ENCODE results near the gene TRIP13. TPM values are rescaled to one million over a fixed set of nuclear protein-coding genes. Genes with fewer than 3 reads are reported as not detected.
"Not testable (repeated sequence)": the region's sequence is repeated elsewhere in the genome, so short reads cannot be mapped to it uniquely, and the experiment has no call there.

The TRIP13 gene
- total RNA-seq, 1 donor from 2014 or later: 11.9 TPM

DNA sequence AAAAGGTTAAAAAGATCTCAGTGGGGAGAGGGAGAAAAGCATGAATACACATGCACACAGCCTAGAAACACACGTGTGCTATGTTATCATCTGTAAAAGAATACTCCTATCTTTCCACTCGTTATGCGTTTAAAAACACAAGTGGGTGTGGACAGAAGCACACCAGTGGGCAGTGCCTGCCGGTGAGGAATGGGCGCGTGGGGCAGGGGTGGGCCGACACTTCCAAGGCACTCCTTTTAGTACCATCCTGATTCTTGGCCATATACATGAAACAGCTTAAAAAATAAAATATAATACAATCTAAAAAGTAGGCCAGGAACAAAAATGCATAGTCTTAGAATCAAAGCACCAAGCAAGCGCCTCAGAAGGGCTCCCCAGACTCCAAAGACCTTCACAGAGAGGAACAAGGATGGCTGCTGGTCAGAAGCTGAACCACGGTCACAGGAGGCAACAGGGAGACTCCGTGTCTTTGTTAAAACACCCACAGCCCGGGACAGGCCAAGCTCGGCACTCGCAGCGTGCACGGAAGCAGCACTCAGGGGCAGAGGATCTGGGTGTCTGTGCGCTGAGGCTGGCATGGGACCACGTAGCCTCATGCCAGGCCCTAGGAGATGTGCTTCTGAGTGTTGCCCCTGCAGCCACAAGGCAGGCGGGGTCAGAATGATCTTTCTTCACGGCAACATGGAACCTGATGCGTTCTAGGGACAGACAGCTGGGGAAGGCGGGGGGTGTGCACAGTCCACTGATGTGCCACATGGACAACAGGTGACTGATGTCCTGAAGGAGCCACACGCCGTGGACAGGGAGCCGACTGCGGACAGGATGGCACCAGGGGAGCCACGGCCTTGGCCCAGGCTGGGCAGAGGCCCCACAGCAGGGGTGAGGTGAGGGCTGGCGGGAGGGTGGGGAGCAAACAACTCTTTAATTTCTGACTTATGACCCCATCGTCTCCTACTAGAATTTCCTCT lies 16.0 kb upstream of the TRIP13 start:
- Mint-ChIP-seq H3K4me3 (ENCODE audit: low read depth) (no peak overlapping the region), H3K27ac (no peak overlapping the region), H3K9me3 (ENCODE audit: low read depth) (no peaks in the 10 kb centered on the region), H3K36me3 (ENCODE audit: insufficient read depth) (peaks cover 22% of the 10 kb centered on the region), H3K27me3 (no peaks in the 10 kb centered on the region), H3K4me1 (ENCODE audit: low read depth) (peaks cover 8% of the 10 kb centered on the region)
- TF ChIP-seq, protein P1, sequence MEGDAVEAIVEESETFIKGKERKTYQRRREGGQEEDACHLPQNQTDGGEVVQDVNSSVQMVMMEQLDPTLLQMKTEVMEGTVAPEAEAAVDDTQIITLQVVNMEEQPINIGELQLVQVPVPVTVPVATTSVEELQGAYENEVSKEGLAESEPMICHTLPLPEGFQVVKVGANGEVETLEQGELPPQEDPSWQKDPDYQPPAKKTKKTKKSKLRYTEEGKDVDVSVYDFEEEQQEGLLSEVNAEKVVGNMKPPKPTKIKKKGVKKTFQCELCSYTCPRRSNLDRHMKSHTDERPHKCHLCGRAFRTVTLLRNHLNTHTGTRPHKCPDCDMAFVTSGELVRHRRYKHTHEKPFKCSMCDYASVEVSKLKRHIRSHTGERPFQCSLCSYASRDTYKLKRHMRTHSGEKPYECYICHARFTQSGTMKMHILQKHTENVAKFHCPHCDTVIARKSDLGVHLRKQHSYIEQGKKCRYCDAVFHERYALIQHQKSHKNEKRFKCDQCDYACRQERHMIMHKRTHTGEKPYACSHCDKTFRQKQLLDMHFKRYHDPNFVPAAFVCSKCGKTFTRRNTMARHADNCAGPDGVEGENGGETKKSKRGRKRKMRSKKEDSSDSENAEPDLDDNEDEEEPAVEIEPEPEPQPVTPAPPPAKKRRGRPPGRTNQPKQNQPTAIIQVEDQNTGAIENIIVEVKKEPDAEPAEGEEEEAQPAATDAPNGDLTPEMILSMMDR (IDR thresholded peaks at IDR 0.05; ENCODE audit: unreplicated experiment): no peak
- no peak for DNase-seq (ENCODE audit: low spot score, unreplicated experiment)

DNA sequence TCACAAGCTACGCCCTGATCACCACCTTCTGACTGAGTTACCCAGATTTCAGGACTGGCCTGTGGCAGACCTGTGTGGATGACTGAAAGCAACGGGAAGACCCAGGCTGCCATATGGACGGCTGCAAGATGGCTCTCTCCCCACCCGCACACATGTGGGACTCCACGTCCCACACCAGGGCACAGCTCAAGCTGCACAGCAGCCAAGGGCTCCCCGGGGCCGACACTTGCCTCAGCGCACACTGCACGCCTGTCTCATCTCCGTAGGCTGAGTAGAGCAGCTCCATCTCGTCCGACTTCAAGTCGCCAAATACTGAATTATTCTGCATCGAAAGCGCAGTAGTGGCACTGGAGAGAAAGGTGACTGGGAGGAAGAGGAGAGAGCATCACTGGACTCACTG lies 14.6 kb upstream of the TRIP13 start:
- Mint-ChIP-seq H3K27ac (no peak overlapping the region), H3K9me3 (ENCODE audit: low read depth) (no peaks in the 10 kb centered on the region), H3K27me3 (no peaks in the 10 kb centered on the region), H3K36me3 (ENCODE audit: insufficient read depth) (peaks cover 34% of the 10 kb centered on the region), H3K4me1 (ENCODE audit: low read depth) (peaks cover 7% of the 10 kb centered on the region), H3K4me3 (ENCODE audit: low read depth) (no peak overlapping the region)
- no peak for DNase-seq (ENCODE audit: low spot score, unreplicated experiment)
- TF ChIP-seq, protein P1 (IDR thresholded peaks at IDR 0.05; ENCODE audit: unreplicated experiment): no peak

DNA sequence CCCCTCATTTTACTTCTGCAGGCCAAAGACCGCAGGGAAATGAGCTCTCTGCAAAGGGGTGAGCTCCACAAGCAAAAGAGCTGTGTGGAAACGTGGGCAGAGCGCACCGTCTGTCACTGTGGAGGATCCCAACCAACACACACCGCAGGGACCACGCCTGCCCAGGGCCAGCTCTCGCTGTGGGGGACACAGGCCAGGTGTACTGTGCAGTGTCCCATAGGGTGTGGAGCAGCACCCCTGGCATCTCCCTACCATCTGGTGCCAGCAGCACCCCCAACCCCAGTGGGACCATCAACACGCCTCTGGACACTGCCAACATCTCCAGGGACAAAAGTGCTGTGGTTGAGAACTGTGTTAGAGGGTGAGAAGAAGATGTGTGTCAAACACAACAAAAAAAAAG lies 14.0 kb upstream of the TRIP13 start:
- not testable (repeated sequence) for H3K27ac Mint-ChIP-seq; H3K9me3 Mint-ChIP-seq (ENCODE audit: low read depth); H3K27me3 Mint-ChIP-seq; H3K4me1 Mint-ChIP-seq (ENCODE audit: low read depth); H3K4me3 Mint-ChIP-seq (ENCODE audit: low read depth); DNase-seq (ENCODE audit: low spot score, unreplicated experiment)
- peaks cover 37% of the 10 kb centered on the region for H3K36me3 Mint-ChIP-seq (ENCODE audit: insufficient read depth)

DNA sequence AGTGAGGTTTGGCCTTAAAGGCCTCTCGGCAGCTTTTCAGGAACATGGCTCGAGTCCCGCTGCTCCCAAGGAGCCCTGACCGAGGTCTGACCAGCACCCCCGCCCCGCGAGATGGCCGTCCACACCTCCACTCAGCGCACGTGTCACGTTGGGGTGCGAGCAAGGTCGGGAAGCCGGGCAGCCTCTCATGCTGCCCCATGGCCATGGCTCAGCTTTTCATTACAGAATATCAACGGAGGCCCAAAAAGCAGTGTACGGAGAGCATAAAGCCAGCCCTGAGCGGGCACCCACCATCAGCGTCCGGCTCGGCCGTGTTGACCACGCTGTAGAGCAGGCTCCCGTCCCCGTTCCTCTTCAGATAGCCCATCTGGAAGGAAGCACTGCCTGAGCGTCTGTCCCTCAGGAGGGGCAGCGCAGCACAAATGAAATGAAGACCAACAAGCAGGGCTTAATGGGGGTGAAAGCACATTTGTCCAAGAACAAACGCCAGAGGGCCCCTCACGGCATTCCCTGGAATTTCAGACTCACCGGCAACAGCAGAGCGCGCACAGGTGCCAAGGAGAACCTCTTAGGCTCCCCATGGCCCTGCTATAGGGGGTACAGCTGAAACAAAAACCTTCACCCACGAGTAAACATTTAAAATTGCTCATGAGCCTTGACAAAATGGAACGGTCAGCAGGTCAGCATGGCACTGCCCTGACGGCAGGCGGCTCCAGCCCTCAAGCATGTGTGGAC lies 11.7 kb upstream of the TRIP13 start:
- DNase-seq (ENCODE audit: low spot score, unreplicated experiment): no peak
- H3K36me3 Mint-ChIP-seq (ENCODE audit: insufficient read depth): peaks cover 24% of the 10 kb centered on the region
- H3K4me3 Mint-ChIP-seq (ENCODE audit: low read depth): no peak overlapping the region
- no peaks in the 10 kb centered on the region for H3K9me3 Mint-ChIP-seq (ENCODE audit: low read depth)
- no peaks in the 10 kb centered on the region for H3K27me3 Mint-ChIP-seq
- no peak overlapping the region for H3K27ac Mint-ChIP-seq
- TF ChIP-seq, protein P1 (IDR thresholded peaks at IDR 0.05; ENCODE audit: unreplicated experiment): no peak
- no peaks in the 10 kb centered on the region for H3K4me1 Mint-ChIP-seq (ENCODE audit: low read depth)

DNA sequence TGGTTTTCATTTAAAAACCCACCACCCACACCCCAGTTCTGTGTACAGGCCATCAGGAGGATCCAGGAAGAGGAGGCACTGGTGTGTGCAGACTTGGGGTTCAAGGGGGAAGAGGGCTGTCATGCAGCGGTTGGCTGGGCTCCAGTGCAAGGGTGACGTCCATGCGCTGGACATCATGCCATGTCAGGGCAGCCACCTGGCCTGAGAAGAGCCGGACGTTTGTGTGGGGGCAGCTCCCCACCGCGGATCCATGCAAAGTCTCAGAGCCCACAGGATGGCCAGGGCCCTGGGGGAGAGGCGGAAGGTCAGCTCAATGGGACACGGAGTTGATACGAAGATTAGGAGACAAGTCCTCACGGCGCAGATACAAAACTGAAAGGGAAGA lies 11.1 kb upstream of the TRIP13 start:
- H3K27ac Mint-ChIP-seq: no peak overlapping the region
- peaks cover 22% of the 10 kb centered on the region for H3K36me3 Mint-ChIP-seq (ENCODE audit: insufficient read depth)
- H3K4me3 Mint-ChIP-seq (ENCODE audit: low read depth): no peak overlapping the region
- no peaks in the 10 kb centered on the region for H3K4me1 Mint-ChIP-seq (ENCODE audit: low read depth)
- no peaks in the 10 kb centered on the region for H3K27me3 Mint-ChIP-seq
- TF ChIP-seq, protein P1 (IDR thresholded peaks at IDR 0.05; ENCODE audit: unreplicated experiment): no peak
- DNase-seq (ENCODE audit: low spot score, unreplicated experiment): no peak
- H3K9me3 Mint-ChIP-seq (ENCODE audit: low read depth): no peaks in the 10 kb centered on the region

All from progenitor cell of endocrine pancreas (in vitro differentiated cells).